ENCODE results near the gene CDK2. TPM values are rescaled to one million over a fixed set of nuclear protein-coding genes. Genes with fewer than 3 reads are reported as not detected.

The CDK2 gene
- total and polyA plus RNA-seq, 4 donors, result 5.1 to 22.6 (median 8.0) TPM

DNA sequence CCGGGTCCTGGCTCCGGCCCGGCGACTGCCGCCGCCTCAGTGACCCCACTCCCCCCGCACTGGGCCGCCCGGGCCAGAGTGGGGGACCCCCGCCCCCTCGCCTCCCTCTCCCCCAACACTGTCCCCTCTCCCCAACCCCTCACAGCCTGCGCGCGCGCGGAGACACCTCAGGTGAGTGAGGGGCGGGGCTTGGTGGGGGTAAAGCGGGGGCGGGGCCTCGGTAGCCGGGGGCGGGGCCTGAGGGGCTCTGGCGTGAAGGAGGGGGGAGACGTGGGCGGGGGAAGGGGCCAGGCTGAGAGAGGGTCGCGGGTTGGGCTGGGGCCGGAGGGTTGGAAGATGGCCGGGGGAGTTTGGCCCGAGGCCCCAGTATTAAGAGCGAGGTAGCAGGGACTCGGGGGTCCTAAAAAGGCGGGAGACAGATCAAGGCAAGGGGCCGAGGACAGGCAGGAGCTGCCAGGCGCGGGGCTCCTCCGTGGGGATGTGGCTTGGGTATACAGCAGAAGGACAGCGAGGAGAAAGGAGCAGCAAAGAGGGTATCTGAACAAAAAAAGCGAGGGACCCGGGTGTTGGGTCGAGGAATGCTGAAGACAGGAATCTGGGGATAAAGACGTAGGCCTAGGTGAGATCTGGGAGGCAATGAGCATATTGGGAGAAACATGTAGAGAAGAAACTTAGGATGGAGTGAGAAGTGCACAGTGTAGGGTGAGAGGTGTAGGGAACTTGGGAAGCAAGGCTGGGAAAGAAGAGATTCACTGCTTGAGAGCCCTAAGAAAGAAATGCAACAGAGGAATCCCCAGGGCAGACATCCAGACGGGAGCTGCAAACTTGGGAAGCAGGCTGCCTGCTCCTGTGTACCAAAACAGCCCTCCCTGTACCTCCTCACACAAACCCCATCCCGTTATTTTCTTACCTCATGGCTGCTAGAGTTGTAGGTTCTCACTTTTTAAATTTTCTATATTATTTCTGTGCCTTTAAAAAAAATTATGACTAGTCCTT lies 41.2 kb downstream of the CDK2 start:
- Histone ChIP-seq H3K36me3 (ENCODE audit: control insufficient read depth in 4 of 4, insufficient read depth in 3 of 4, low read depth in 1 of 4, low read length in 3 of 4) (peaks cover 0 to 14% (median 11%) of the 10 kb centered on the region in 4 donors), H3K9ac (ENCODE audit: low read depth in 1 of 2, low read length in 2 of 2) (peak overlapping the region in 1 of 2 donors; percentile 36), H3K9me3 (ENCODE audit: control insufficient read depth in 4 of 4, low read length in 3 of 4) (no peaks in the 10 kb centered on the region), H3K27ac (ENCODE audit: low read depth in 1 of 2, low read length in 2 of 2) (peak overlapping the region; percentile 75 to 85), H3K4me1 (ENCODE audit: control insufficient read depth in 4 of 4, insufficient read depth in 4 of 4, low read length in 3 of 4) (peaks cover 0 to 12% (median 4%) of the 10 kb centered on the region in 4 donors), H3K27me3 (ENCODE audit: control insufficient read depth in 4 of 4, insufficient read depth in 4 of 4, low read length in 3 of 4) (no peaks in the 10 kb centered on the region), H3K4me3 (ENCODE audit: low read depth in 1 of 3, low read length in 3 of 3) (peak overlapping the region; percentile 69 to 92 (median 74))
- TF ChIP-seq, protein P1, sequence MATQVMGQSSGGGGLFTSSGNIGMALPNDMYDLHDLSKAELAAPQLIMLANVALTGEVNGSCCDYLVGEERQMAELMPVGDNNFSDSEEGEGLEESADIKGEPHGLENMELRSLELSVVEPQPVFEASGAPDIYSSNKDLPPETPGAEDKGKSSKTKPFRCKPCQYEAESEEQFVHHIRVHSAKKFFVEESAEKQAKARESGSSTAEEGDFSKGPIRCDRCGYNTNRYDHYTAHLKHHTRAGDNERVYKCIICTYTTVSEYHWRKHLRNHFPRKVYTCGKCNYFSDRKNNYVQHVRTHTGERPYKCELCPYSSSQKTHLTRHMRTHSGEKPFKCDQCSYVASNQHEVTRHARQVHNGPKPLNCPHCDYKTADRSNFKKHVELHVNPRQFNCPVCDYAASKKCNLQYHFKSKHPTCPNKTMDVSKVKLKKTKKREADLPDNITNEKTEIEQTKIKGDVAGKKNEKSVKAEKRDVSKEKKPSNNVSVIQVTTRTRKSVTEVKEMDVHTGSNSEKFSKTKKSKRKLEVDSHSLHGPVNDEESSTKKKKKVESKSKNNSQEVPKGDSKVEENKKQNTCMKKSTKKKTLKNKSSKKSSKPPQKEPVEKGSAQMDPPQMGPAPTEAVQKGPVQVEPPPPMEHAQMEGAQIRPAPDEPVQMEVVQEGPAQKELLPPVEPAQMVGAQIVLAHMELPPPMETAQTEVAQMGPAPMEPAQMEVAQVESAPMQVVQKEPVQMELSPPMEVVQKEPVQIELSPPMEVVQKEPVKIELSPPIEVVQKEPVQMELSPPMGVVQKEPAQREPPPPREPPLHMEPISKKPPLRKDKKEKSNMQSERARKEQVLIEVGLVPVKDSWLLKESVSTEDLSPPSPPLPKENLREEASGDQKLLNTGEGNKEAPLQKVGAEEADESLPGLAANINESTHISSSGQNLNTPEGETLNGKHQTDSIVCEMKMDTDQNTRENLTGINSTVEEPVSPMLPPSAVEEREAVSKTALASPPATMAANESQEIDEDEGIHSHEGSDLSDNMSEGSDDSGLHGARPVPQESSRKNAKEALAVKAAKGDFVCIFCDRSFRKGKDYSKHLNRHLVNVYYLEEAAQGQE (IDR thresholded peaks at IDR 0.05), result no peak
- TF ChIP-seq JUND (IDR thresholded peaks at IDR 0.05) (no peak), GABPA (IDR thresholded peaks at IDR 0.05 in 1 of 2, conservative IDR thresholded peaks at IDR 0.05 in 1 of 2) (no peak), EGR1 (IDR thresholded peaks at IDR 0.05; ENCODE audit: low read depth in 2 of 2) (no peak)
- 6% methylated on average over 44 of the region's 44 CpGs for WGBS
- DNase-seq (ENCODE audit: low spot score), result peak; percentile 84

DNA sequence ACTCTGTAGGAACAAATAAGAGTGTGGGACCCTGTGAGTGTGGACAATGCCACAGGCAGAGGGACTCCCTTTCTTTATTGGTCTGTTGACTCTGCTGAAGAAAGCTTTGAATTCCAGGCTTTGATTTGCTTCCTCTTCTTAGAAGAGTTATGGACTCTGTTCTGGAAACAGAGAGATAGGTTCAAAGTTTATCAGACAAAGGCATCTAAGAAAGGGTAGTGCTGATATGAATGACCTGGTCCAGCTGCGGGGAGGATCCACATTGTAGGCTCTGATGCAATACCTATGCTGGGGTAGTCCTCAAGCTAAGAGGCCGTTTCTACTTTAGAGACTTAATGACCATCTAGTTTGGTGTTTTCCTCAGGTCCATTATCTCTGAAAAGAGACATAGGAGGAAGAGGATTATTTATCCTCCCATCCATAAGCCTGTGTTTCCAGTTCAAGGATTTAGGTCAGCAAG lies 43.5 kb downstream of the CDK2 start:
- DNase-seq (ENCODE audit: low spot score), result no peak
- peaks cover 0 to under 1% (median 0%) of the 10 kb centered on the region in 4 donors for H3K36me3 ChIP-seq (ENCODE audit: control insufficient read depth in 4 of 4, insufficient read depth in 3 of 4, low read depth in 1 of 4, low read length in 3 of 4)
- no peak overlapping the region for H3K9ac ChIP-seq (ENCODE audit: low read depth in 1 of 2, low read length in 2 of 2)
- TF ChIP-seq HNF4A (conservative IDR thresholded peaks at IDR 0.05) (no peak), SP1 (IDR thresholded peaks at IDR 0.05) (no peak), GABPA (IDR thresholded peaks at IDR 0.05 in 1 of 2, conservative IDR thresholded peaks at IDR 0.05 in 1 of 2) (no peak), RXRA (IDR thresholded peaks at IDR 0.05) (no peak), YY1 (IDR thresholded peaks at IDR 0.05) (no peak), TAF1 (conservative IDR thresholded peaks at IDR 0.05) (no peak)
- TF ChIP-seq, protein P2, sequence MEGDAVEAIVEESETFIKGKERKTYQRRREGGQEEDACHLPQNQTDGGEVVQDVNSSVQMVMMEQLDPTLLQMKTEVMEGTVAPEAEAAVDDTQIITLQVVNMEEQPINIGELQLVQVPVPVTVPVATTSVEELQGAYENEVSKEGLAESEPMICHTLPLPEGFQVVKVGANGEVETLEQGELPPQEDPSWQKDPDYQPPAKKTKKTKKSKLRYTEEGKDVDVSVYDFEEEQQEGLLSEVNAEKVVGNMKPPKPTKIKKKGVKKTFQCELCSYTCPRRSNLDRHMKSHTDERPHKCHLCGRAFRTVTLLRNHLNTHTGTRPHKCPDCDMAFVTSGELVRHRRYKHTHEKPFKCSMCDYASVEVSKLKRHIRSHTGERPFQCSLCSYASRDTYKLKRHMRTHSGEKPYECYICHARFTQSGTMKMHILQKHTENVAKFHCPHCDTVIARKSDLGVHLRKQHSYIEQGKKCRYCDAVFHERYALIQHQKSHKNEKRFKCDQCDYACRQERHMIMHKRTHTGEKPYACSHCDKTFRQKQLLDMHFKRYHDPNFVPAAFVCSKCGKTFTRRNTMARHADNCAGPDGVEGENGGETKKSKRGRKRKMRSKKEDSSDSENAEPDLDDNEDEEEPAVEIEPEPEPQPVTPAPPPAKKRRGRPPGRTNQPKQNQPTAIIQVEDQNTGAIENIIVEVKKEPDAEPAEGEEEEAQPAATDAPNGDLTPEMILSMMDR (IDR thresholded peaks at IDR 0.05; ENCODE audit: low read depth, low read length, missing input control), result no peak
- TF ChIP-seq, protein P3, sequence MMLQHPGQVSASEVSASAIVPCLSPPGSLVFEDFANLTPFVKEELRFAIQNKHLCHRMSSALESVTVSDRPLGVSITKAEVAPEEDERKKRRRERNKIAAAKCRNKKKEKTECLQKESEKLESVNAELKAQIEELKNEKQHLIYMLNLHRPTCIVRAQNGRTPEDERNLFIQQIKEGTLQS (IDR thresholded peaks at IDR 0.05), result no peak
- TF ChIP-seq, protein P1 (IDR thresholded peaks at IDR 0.05), result no peak
- peaks cover 0 to 16% (median 9%) of the 10 kb centered on the region in 4 donors for H3K4me1 ChIP-seq (ENCODE audit: control insufficient read depth in 4 of 4, insufficient read depth in 4 of 4, low read length in 3 of 4)
- no peaks in the 10 kb centered on the region for H3K9me3 ChIP-seq (ENCODE audit: control insufficient read depth in 4 of 4, low read length in 3 of 4)
- no peak overlapping the region for H3K27ac ChIP-seq (ENCODE audit: low read depth in 1 of 2, low read length in 2 of 2)
- H3K27me3 ChIP-seq (ENCODE audit: control insufficient read depth in 4 of 4, insufficient read depth in 4 of 4, low read length in 3 of 4), result no peaks in the 10 kb centered on the region
- no peak overlapping the region for H3K4me3 ChIP-seq (ENCODE audit: low read depth in 1 of 3, low read length in 3 of 3)
- WGBS, result 36% methylated on average over 2 of the region's 2 CpGs
